Keratinocyte (primary cell): ENCODE results near the gene MYORG. TPM values are rescaled to one million over a fixed set of nuclear protein-coding genes. Genes with fewer than 3 reads are reported as not detected.

Experiments
- DNase-seq: peaks from one replicate; pipeline ENCODE4 v3.0.0-alpha.2; 2011; ENCODE audit warnings: low read depth, missing footprints, low spot score
- FAIRE-seq: peaks from 2 replicates; lab custom pipeline; 2011; peaks lifted over from hg19 to GRCh38; lab: Jason Lieb, UNC
- H2AFZ ChIP-seq: 2 replicates; pipeline ENCODE4 v1.6.0; 2012; ENCODE audit warnings: low read length, control low read depth, inconsistent platforms; ENCODE audit not compliant: control insufficient read depth
- H3K27ac ChIP-seq: 2 replicates; pipeline ENCODE4 v1.5.1; 2011; ENCODE audit warnings: low read length; ENCODE audit not compliant: control insufficient read depth, insufficient read depth
- H3K27me3 ChIP-seq: 3 replicates; pipeline ENCODE4 v1.6.0; 2011; ENCODE audit warnings: low read length; ENCODE audit not compliant: control insufficient read depth, insufficient read depth; ENCODE audit errors: extremely low read depth
- H3K36me3 ChIP-seq, 2 experiments: 2 replicates in 1 of 2; 3 replicates in 1 of 2; pipeline ENCODE4 v1.5.1; 2011; ENCODE audit warnings: low read length in 2 of 2, mild to moderate bottlenecking in 1 of 2; ENCODE audit not compliant: control insufficient read depth in 2 of 2, insufficient read depth in 2 of 2; ENCODE audit errors: extremely low read depth in 1 of 2
- H3K4me1 ChIP-seq: 3 replicates; pipeline ENCODE4 v1.5.1; 2011; ENCODE audit warnings: low read length; ENCODE audit not compliant: control insufficient read depth, insufficient read depth; ENCODE audit errors: extremely low read depth
- H3K4me2 ChIP-seq: 3 replicates; pipeline ENCODE4 v1.6.0; 2011; ENCODE audit warnings: low read depth, low read length; ENCODE audit not compliant: control insufficient read depth, insufficient read depth; ENCODE audit errors: extremely low read depth
- H3K4me3 ChIP-seq, 3 experiments: fragments of 200-600 bp in 1 of 3; sonication (generic) in 1 of 3; 2 replicates in 2 of 3; 3 replicates in 1 of 3; pipeline ENCODE4 v1.5.1; 2011 to 2016; ENCODE audit warnings: low read length in 3 of 3, mild to moderate bottlenecking in 3 of 3, control low read depth in 2 of 3, inconsistent platforms in 1 of 3, low read depth in 1 of 3, mixed read lengths in 1 of 3, mixed run types in 1 of 3, moderate library complexity in 1 of 3; ENCODE audit not compliant: control insufficient read depth in 2 of 3, insufficient read depth in 2 of 3; ENCODE audit errors: extremely low read depth in 1 of 3
- H3K79me2 ChIP-seq: 2 replicates; pipeline ENCODE4 v1.6.0; 2012; ENCODE audit warnings: low read length; ENCODE audit not compliant: control insufficient read depth, insufficient read depth
- H3K9ac ChIP-seq: 3 replicates; pipeline ENCODE4 v1.6.0; 2011; ENCODE audit warnings: low read length; ENCODE audit not compliant: control insufficient read depth, insufficient read depth; ENCODE audit errors: extremely low read depth
- H3K9me1 ChIP-seq: 3 replicates; pipeline ENCODE4 v1.6.0; 2011; ENCODE audit warnings: low read length; ENCODE audit not compliant: control insufficient read depth, insufficient read depth; ENCODE audit errors: extremely low read depth
- H3K9me3 ChIP-seq: 2 replicates; pipeline ENCODE4 v1.5.1; 2012; ENCODE audit warnings: low read depth, low read length; ENCODE audit not compliant: control insufficient read depth
- H4K20me1 ChIP-seq: 3 replicates; pipeline ENCODE4 v1.6.0; 2011; ENCODE audit warnings: low read length; ENCODE audit not compliant: control insufficient read depth, insufficient read depth; ENCODE audit errors: extremely low read depth
- CTCF ChIP-seq, 3 experiments: IDR thresholded peaks in 1 of 3; conservative IDR thresholded peaks in 1 of 3; optimal IDR thresholded peaks in 1 of 3; 2 replicates in 2 of 3; 3 replicates in 1 of 3; pipeline versions ENCODE3 to v1.5.1; 2011; ENCODE audit warnings: low read length in 3 of 3, mild to moderate bottlenecking in 3 of 3, moderate library complexity in 2 of 3, control low read depth in 1 of 3, inconsistent platforms in 1 of 3; ENCODE audit not compliant: insufficient read depth in 2 of 3; ENCODE audit errors: extremely low read depth in 1 of 3
- EZH2 ChIP-seq: IDR thresholded peaks from one replicate; pipeline ENCODE4 v1.6.1; 2012; ENCODE audit warnings: inconsistent platforms, mild to moderate bottlenecking, low read length, moderate library complexity
- dilution Hi-C: fragments of 300-500 bp; cut with MboI; formaldehyde crosslinking; loops from one replicate; pipeline ENCODE4 v1.7.0; 2020; ENCODE audit warnings: low sequenced_read_pairs; ENCODE audit not compliant: extremely low pct_ligation_motif_present
- polyA plus RNA-seq, 5 experiments: library from polyadenylated mRNA; depleted of rRNA in 3 of 5; stranded (reverse) in 3 of 5; stranded (forward) in 1 of 5; unstranded in 1 of 5; fragments of >200 nt; gene quantifications; 1 replicate in 1 of 5; 2 replicates in 3 of 5; 3 replicates in 1 of 5; pipeline versions ENCODE4 v1.2.1 to v1.2.3, GENCODE V29; 2011 to 2012; ENCODE audit warnings: missing spikeins in 2 of 5, low read depth in 1 of 5, low replicate concordance in 1 of 5

Gene MYORG
- polyA plus RNA-seq, 1 donor (not counting 4 experiments of a cell fraction or from before 2014, with no cell fraction given) = 3.1 TPM

GRCh38 chr9:34382054-34382453, 5.4 kb upstream of the MYORG start:
- H3K4me3 ChIP-seq = no peak overlapping the region
- no peak for DNase-seq

GRCh38 chr9:34381323-34381722, 4.6 kb upstream of the MYORG start:
- DNase-seq (no peak), FAIRE-seq (no peak)
- Histone ChIP-seq H3K79me2 (no peaks in the 10 kb centered on the region), H3K9me3 (no peaks in the 10 kb centered on the region), H3K4me2 (peak overlapping the region; percentile 85), H3K9me1 (no peaks in the 10 kb centered on the region), H3K4me1 (peaks cover 18% of the 10 kb centered on the region), H2AFZ (peak overlapping the region; percentile 79), H3K4me3 (peak overlapping the region in 1 of 3 experiments; percentile 58), H4K20me1 (no peaks in the 10 kb centered on the region), H3K27ac (no peak overlapping the region), H3K9ac (no peak overlapping the region), H3K36me3 (no peaks in the 10 kb centered on the region), H3K27me3 (peaks cover 18% of the 10 kb centered on the region)
- TF ChIP-seq CTCF (optimal IDR thresholded peaks at IDR 0.05 in 1 of 3, IDR thresholded peaks at IDR 0.05 in 1 of 3, conservative IDR thresholded peaks at IDR 0.05 in 1 of 3; ENCODE audit: extremely low read depth in 1 of 3, insufficient read depth in 2 of 3, low read length in 3 of 3) = no peak
- TF ChIP-seq EZH2 = no peak
- dilution Hi-C loops = no loop called here

More at GRCh38 chr9:34382054-34382453, 5.4 kb upstream of the MYORG start:
- Histone ChIP-seq H3K4me1 (peaks cover 17% of the 10 kb centered on the region), H3K79me2 (no peaks in the 10 kb centered on the region), H3K36me3 (no peaks in the 10 kb centered on the region), H4K20me1 (no peaks in the 10 kb centered on the region), H3K9ac (no peak overlapping the region), H3K4me2 (no peak overlapping the region), H3K27ac (no peak overlapping the region), H3K9me3 (no peaks in the 10 kb centered on the region), H2AFZ (no peak overlapping the region), H3K9me1 (no peaks in the 10 kb centered on the region), H3K27me3 (peaks cover 18% of the 10 kb centered on the region)
- dilution Hi-C loops = no loop called here
- no peak for TF ChIP-seq CTCF (optimal IDR thresholded peaks at IDR 0.05 in 1 of 3, IDR thresholded peaks at IDR 0.05 in 1 of 3, conservative IDR thresholded peaks at IDR 0.05 in 1 of 3; ENCODE audit: extremely low read depth in 1 of 3, insufficient read depth in 2 of 3, low read length in 3 of 3)
- no peak for TF ChIP-seq EZH2
- no peak for FAIRE-seq
